ENCODE results near the gene ASAP2. TPM values are rescaled to one million over a fixed set of nuclear protein-coding genes. Genes with fewer than 3 reads are reported as not detected.

Gene ASAP2
- polyA plus RNA-seq, 1 donor from 2014 or later: 41.0 TPM

DNA sequence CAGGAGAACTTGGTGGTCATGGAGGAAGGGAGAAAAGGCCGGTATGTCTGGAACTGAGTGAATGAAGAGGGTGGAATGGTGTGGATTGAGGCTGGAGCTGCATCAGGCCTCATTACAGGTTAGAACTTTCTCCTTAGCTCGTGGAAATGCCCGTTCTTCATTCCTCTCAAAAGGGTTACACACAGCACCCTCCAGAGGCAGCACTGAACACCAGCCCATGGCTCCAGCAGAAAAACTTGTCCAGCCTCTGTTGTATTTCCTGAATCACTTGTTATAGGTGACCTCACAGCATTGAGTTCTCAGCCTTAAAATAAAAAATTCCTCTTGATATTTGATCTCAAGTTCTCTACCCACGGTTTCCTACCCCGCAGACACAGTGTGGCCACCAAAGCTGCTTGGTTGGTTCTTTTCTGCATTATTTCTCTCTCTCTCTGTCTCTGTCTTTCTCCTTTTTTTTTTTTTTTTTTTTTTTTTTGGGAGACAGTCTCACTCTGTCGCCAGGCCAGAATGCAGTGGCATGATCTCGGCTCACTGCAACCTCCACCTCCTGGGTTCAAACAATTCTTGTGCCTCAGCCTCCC lies 127.1 kb downstream of the ASAP2 start:
- H3K36me3 ChIP-seq (ENCODE audit: insufficient read depth, low read length): no peaks in the 10 kb centered on the region
- H3K27me3 ChIP-seq (ENCODE audit: insufficient read depth, low read depth, low read length): no peaks in the 10 kb centered on the region
- no peaks in the 10 kb centered on the region for H3F3A ChIP-seq (ENCODE audit: insufficient read depth, low read length, poor library complexity, severe bottlenecking)
- no peak overlapping the region for H3K4me2 ChIP-seq (ENCODE audit: low read length)
- H3K9me2 ChIP-seq (ENCODE audit: insufficient read depth, low read length): no peaks in the 10 kb centered on the region
- no peaks in the 10 kb centered on the region for H4K20me1 ChIP-seq (ENCODE audit: insufficient read depth)
- H2AFZ ChIP-seq (ENCODE audit: low read depth, low read length): no peak overlapping the region
- no peak overlapping the region for H3K9ac ChIP-seq (ENCODE audit: low read length)
- TF ChIP-seq MXI1 (conservative IDR thresholded peaks at IDR 0.05; ENCODE audit: poor library complexity, severe bottlenecking) (no peak), RAD21 (conservative IDR thresholded peaks at IDR 0.05) (peak; percentile 23), SMC3 (conservative IDR thresholded peaks at IDR 0.05; ENCODE audit: poor library complexity) (peak; percentile 32)
- TF ChIP-seq, protein P1, sequence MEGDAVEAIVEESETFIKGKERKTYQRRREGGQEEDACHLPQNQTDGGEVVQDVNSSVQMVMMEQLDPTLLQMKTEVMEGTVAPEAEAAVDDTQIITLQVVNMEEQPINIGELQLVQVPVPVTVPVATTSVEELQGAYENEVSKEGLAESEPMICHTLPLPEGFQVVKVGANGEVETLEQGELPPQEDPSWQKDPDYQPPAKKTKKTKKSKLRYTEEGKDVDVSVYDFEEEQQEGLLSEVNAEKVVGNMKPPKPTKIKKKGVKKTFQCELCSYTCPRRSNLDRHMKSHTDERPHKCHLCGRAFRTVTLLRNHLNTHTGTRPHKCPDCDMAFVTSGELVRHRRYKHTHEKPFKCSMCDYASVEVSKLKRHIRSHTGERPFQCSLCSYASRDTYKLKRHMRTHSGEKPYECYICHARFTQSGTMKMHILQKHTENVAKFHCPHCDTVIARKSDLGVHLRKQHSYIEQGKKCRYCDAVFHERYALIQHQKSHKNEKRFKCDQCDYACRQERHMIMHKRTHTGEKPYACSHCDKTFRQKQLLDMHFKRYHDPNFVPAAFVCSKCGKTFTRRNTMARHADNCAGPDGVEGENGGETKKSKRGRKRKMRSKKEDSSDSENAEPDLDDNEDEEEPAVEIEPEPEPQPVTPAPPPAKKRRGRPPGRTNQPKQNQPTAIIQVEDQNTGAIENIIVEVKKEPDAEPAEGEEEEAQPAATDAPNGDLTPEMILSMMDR (IDR thresholded peaks at IDR 0.05; ENCODE audit: poor library complexity, severe bottlenecking): no peak
- H3K4me3 ChIP-seq (ENCODE audit: low read length): no peak overlapping the region
- H3K9me3 ChIP-seq (ENCODE audit: low read length): no peaks in the 10 kb centered on the region
- H3K79me2 ChIP-seq (replicated peaks; ENCODE audit: insufficient read depth, low read length): no peaks in the 10 kb centered on the region
- no peak overlapping the region for H3K27ac ChIP-seq (ENCODE audit: low read length)

DNA sequence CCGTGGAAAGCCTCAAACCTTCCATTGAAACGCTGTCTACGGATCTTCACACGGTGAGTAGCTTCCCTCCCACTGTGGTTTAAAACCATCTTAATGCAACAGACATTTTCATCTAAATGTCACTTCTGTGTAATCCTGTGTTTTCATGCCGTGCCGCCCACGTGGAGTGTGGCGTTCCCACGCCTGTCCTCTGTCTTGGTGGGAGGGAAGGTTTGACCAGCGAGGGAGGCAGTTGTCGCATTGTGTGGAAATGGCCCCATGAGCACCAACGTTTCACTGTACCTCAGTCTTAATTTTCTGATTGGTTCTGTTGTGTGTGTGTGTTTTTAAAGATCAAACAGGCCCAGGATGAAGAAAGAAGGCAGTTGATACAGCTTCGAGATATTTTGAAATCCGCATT lies 128.1 kb downstream of the ASAP2 start:
- H3K36me3 ChIP-seq (ENCODE audit: insufficient read depth, low read length): no peaks in the 10 kb centered on the region
- H3K4me2 ChIP-seq (ENCODE audit: low read length): no peak overlapping the region
- no peaks in the 10 kb centered on the region for H3K27me3 ChIP-seq (ENCODE audit: insufficient read depth, low read depth, low read length)
- H3K4me3 ChIP-seq (ENCODE audit: low read length): no peak overlapping the region
- H4K20me1 ChIP-seq (ENCODE audit: insufficient read depth): no peaks in the 10 kb centered on the region
- no peaks in the 10 kb centered on the region for H3K9me3 ChIP-seq (ENCODE audit: low read length)
- no peak overlapping the region for H3K9ac ChIP-seq (ENCODE audit: low read length)
- TF ChIP-seq TAF1 (IDR thresholded peaks at IDR 0.05; ENCODE audit: low read depth) (no peak), EZH2 (IDR thresholded peaks at IDR 0.05; ENCODE audit: borderline replicate concordance, insufficient read depth, low read length, poor library complexity, severe bottlenecking) (no peak), SMC3 (conservative IDR thresholded peaks at IDR 0.05; ENCODE audit: poor library complexity) (no peak), MXI1 (conservative IDR thresholded peaks at IDR 0.05; ENCODE audit: poor library complexity, severe bottlenecking) (no peak), EP300 (conservative IDR thresholded peaks at IDR 0.05; ENCODE audit: poor library complexity, severe bottlenecking) (no peak), POLR2AphosphoS5 (IDR thresholded peaks at IDR 0.05) (no peak)
- TF ChIP-seq, protein P1 (IDR thresholded peaks at IDR 0.05; ENCODE audit: poor library complexity, severe bottlenecking): no peak
- TF ChIP-seq, protein P2, sequence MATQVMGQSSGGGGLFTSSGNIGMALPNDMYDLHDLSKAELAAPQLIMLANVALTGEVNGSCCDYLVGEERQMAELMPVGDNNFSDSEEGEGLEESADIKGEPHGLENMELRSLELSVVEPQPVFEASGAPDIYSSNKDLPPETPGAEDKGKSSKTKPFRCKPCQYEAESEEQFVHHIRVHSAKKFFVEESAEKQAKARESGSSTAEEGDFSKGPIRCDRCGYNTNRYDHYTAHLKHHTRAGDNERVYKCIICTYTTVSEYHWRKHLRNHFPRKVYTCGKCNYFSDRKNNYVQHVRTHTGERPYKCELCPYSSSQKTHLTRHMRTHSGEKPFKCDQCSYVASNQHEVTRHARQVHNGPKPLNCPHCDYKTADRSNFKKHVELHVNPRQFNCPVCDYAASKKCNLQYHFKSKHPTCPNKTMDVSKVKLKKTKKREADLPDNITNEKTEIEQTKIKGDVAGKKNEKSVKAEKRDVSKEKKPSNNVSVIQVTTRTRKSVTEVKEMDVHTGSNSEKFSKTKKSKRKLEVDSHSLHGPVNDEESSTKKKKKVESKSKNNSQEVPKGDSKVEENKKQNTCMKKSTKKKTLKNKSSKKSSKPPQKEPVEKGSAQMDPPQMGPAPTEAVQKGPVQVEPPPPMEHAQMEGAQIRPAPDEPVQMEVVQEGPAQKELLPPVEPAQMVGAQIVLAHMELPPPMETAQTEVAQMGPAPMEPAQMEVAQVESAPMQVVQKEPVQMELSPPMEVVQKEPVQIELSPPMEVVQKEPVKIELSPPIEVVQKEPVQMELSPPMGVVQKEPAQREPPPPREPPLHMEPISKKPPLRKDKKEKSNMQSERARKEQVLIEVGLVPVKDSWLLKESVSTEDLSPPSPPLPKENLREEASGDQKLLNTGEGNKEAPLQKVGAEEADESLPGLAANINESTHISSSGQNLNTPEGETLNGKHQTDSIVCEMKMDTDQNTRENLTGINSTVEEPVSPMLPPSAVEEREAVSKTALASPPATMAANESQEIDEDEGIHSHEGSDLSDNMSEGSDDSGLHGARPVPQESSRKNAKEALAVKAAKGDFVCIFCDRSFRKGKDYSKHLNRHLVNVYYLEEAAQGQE (IDR thresholded peaks at IDR 0.05; ENCODE audit: borderline replicate concordance): no peak
- H3K79me2 ChIP-seq (replicated peaks; ENCODE audit: insufficient read depth, low read length): no peaks in the 10 kb centered on the region
- H3F3A ChIP-seq (ENCODE audit: insufficient read depth, low read length, poor library complexity, severe bottlenecking): no peaks in the 10 kb centered on the region
- no peaks in the 10 kb centered on the region for H3K9me2 ChIP-seq (ENCODE audit: insufficient read depth, low read length)
- no peak overlapping the region for H3K27ac ChIP-seq (ENCODE audit: low read length)
- no peak overlapping the region for H2AFZ ChIP-seq (ENCODE audit: low read depth, low read length)
